Activated T-cell treated with anti-CD3 and anti-CD28 coated beads for 4 hours (primary cell): Measurements from ENCODE around the gene VCP.
A peak's percentile ranks its signal among the peaks of the same experiment; 100 is the strongest.

Source experiments
- DNase-seq: peaks from one replicate; pipeline ENCODE4 v3.0.0-alpha.2; 2020

Gene VCP

DNA sequence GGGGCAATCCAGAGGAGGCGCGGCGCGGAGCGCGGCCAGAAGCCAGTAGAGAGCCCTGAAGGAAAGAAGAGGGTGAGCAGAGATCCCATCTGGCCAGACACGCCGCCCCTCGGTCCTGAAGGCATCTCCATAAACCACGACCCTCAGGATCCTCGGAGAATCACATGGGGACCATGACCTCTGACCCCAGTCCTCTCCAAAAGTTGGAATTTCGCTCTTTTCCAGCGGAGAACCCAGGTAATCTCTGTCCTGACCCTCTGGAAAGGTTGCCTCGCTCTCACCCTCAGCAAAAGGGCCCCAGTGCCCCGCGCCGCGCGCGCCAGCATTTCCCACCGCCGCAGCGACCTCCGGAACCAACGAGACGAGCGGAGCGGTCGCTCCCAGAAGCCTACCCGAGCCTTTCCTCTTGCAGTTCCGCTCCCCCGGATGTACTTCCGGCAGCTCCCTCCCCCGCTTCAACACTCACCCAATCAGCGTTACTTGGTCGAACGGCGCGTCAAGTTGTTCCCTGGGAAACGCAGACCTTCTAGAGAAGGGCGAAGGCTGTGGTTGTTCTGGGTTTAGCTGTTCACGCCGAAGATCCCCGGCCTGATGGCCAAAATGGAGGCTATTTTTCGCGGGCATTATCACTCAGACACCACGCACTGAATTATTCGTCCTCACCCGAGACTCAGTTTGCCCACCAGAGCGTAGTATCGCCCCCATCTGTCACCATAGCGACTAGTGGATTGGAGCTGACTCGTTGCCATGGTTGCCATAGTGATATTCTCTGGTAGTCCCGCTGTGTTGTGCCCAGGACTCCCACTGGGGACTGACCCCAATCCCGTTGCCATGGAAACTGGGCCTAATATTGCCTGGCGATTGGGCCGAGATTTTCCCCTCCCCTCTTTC is 30.6 kb upstream of the VCP start, which contains the start of gene STOML2:
TSS of gene STOML2 (minus strand) at position 363 of the 891 bp plus-strand sequence. CDS start at position 326, 37 bp downstream.
- peak; percentile 85 for DNase-seq

- DNase-seq, result no peak
Observed at GRCh38 chr9:35102465-35102768, 30.0 kb upstream of the VCP start.

DNA sequence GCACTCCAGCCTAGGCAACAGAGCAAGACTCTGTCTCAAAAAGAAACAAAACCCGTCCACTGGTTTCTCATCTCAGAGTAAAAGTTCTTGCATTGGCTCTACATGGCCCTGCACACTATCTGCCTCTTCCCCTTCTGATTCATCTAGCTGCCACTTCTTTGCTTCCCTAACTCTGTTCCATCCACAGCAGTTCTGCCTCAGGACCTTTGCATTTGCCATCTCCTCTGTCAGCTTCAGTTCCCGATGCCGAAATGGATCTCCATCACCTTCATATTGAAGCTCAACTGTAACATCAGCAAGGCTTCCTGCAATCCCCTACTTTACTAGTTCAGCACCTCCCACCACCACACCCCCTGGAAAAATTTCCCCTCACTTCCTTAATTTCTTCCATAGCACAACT is 25.1 kb upstream of the VCP start:
- no peak for DNase-seq

DNA sequence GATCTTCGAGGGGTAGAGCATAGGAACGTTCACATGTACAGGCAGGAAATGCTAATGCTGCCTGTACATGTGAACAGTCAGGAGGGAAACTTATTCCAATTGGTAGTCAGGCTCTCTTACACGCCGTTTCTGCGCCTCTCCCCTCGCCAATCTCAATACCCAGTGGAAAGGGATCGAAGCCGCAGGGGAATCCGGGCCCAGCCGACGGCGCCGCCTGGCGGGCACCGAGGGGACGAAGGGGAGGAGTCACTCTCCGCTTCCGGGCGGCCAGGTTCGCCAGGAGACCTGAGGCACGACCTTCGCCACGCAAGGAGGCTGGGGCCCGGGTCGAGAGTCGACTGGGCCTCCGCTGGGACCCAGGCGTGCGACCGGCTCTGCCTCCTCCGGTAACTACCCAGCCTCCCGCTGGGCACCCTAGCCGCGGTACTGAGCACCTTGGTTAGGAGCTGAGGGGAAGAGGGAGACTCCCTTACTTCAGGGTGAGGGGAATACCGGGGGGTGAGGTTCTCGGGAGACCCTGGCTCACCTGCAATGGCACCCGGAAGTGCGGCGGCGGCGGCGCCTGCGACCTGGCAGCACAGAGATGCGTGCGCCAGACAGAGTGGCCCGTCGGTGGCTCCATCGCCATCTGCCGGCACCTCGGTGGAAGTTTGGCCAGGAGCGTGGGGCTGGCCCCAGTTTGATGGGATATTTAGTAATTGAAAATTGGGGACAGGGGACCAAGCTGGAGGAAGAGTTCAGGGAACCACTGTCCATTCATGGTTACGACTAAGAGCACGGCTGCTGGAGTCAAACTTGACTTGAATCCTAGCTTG is 23.8 kb upstream of the VCP start, which contains the start of gene PIGO:
TSS of gene PIGO (minus strand) at position 557 of the 815 bp plus-strand sequence. CDS start 1,026 bp downstream, outside the sequence.
- peak; percentile 77 for DNase-seq

DNA sequence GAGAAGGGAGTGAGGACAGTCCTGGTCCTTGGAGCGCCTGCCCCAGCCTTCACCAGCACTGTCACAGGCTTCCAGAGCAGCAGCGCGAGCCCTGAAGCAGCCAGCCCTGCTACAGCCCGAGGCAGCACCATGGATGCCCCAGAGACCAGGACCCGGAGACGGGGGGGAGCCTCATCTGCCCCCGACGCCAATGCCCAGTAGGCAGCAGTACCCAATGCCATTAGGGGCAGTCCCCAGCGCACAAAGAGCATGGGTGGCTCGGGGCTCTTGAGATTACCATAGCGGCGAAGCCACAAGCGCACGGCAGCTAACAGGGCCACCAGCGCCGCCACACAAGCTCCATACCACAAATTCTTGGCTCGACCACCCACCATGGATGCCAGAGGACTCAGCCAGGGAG is 19.1 kb upstream of the VCP start:
- no peak for DNase-seq

- no peak for DNase-seq
Observed at GRCh38 chr9:35089434-35089833, 17.0 kb upstream of the VCP start.

DNA sequence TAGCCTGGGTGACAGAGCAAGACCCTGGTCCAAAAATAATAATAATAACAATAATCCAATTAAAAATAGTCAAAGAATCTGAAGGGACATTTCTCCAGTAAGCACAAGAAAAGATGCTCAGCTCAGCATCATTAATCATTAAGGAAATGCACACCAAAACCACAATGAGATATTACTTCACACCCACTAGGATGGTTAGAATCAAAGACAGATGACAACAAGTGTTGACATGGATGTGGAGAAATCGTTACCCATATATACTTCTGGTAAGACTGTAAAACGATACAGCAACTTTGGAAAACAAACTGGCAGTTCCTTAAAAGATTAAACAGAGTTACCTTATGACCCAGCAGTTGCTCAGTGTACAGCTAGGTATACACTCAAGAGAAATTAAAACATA is 12.7 kb upstream of the VCP start:
- DNase-seq, result no peak

DNA sequence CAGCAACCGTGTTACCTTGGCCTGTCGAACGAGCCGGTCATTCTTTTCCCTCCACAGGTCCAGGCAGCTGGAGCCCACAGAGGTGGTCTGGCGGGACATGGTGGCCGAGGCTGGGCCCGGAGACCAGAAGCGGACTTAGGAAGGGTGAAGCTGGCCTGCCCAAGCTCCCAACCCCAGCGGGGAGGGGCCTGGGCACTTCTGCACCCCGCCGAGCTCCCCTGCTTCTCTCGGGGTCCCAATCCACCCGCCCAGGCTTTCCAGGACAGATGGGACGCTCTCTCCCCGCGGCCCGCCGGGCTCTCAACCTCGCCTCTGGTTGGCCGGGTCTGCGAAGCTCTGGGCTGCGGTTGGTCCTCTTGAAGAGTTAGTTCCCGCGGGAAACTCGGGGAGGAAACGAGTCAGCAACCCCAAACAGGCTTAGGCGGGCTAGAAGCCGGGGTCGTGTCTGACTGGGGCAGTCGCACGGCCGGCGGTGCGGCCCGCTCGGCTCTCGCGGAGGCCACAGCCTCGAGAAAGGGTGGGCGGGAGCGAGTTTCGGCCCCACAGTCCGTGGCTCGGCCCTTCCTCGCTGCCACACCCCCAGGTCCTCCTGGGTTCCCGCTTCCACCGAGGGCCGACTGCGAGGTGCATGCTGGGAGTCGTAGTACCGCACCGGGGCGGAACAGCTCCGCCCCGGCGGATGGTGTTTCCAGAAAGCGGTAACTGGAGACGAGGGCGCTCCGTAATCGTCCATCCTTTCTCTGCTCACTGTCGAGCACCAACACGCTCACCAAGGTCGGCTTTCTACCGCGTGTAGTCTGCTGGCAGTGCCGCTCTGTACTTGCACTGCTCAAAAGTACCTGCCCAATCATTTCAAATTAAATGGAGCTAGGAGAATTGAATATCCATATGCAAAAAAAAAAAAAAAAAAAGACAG is 7.3 kb upstream of the VCP start, which contains the start of gene FANCG:
TSS of gene FANCG (minus strand) at position 517 of the 916 bp plus-strand sequence. CDS start at position 99, 418 bp downstream.
- DNase-seq, result peak; percentile 68

DNA sequence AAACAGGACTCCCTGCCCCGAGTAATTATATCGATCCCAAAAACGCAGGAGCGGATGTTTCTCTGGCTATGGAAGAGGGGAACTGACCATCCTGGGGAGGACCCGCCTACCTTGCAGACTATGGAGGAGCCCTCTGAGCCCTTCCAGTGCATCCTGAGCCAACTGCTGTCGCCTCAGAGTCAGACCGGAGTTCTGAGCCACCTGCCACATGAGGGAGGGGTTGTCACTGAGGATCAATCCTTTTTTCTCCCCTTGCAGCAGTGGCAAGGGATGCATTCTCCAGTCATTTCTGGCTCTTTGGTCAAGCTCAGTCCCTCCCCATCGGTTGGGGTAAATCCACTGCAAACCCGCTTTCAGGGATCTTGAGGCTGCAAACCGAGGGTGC is 6.6 kb upstream of the VCP start:
- DNase-seq, result no peak

GRCh38 chr9:35078066-35078465 is 5.6 kb upstream of the VCP start:
- DNase-seq, result no peak

GRCh38 chr9:35076848-35077247 is 4.4 kb upstream of the VCP start:
- no peak for DNase-seq

DNA sequence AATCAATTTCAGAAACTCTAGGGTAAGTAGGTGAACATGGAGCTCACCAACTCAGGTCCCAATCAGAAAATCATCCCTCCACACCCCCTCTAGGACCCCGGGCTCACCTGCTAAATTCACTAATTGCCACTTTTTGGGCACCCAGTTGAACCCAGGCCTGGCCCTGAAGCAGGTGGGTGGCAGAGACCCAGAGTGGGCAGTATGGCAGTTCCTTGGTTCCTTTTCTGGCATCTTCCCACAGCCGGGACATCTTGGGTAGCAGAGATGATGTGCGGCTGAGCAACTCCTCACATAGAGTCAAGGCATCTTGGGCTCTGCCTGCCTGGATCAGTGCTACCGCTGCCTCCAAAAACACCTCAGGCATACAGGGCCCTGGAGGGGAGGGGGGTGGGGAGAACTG is 2.9 kb upstream of the VCP start:
- DNase-seq, result no peak

GRCh38 chr9:35074791-35075190 is 2.4 kb upstream of the VCP start:
- no peak for DNase-seq

- DNase-seq, result no peak
Observed at GRCh38 chr9:35074141-35074540, 1.7 kb upstream of the VCP start.

GRCh38 chr9:35073279-35073612 is 821 bp upstream of the VCP start:
- DNase-seq, result no peak

DNA sequence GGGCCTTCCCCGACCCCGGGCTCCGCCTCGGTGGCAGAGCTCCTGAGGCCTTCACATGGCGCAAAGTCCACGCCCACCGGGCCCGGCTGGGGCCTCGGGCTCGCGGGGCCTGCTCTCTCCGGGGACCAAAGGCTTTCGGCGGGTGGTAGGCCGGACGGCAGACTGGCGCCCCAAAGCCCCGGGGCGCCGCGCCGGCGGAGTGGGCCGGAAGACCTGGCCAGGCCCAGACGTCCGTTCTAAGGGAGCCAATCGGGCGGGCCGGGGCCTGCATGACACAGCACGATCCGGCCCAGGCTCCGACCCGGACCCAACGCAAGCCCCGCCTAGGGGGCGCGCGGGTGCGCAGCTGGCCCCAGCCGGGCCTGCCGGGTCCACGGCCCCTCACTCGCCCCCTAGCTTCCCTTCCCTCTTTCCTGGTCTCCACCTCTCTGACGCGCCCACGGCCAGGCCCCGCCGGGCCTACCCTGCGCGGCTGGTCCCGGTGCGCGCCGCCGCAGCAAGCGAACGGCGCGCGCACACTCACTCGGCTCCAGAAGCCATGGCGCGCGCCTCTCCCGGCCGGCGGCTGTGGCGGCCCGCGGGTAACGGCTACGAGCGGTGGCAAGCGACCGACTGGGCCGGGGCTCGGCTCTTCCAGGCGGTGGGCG is 488 bp downstream of the VCP start:
- DNase-seq, result peak; percentile 51

DNA sequence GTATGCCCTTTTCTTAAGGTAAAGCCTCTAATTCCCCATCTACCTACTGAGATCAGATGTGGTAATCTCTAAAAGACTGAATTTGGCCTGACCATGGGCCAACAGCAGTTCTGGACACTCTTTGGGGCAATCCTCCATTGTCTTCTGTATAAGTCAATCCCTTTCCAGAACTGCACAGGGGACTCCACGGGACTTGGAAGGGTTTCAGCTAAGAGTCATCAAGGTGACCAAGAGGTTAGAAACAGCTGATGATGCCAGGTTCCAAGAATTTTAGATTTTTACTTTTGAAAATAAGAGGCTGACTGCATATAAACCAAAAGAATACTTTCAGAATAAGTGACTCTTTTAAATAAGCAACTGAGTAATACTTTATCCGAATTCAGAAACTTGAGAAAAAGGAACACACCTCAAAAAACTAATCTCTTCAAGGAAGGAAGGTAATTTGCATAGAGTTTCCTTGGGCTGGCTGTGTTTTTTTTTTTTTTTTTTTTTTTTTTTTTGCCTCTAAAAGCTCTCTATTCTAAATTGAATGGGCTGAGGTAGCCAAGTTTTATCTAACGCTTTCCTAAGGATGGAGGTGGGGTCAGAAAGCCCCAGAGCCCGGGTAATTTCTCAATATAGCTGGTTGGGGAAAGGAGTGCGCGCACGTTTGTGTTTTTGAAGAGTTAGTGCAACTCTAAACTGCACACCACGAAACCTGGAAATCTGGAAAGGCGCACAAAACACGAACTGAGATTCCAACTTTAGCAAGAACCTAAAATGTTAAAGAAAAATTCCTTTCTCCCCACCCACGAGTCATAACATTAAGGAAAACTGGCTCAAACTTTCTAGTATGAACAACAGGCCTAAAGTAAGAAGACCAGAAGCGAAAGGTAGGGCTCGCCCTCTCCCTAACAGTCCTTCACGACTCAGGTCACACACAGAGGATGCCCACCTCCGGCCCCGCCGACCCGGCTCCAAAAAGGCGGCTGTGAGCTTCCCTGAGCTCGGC is 1.3 kb downstream of the VCP start:
- no peak for DNase-seq

DNA sequence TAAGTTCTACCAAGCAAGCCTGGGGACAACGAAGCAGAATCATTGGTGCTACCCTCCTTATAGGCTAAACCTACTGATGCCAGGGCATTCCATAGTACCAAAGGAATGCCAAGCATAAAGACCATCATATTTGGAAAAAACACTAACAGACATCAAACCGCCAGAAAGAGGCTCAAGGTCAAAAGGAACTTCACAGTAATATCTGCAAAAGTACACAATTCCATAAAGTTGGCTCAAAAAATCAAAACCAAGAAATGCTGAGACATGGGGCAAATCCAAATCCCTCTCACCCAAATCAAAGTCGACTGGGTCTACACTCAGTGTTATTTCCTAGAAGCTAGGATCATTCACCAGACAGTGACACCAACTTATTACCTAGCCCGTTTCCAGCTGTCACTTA is 3.4 kb downstream of the VCP start:
- no peak for DNase-seq

DNA sequence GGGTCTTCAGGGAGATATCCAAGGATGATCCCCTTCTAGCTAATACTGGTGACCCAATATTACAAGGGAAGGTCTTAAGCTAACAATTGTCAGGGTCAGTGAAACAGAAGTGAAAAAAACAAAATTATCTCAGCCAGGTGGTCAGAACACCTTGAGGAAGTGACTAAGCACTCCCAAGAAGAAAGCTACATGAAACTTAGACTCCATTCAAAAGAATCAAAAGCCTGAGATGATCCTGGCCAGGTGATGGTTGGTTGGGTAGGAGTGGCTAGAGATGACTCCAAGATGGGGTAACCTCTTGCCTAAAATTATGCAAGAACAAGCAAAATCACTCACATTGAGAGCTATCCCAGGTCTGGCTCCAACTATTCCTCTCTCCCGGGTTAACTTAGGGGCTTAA is 5.4 kb downstream of the VCP start:
- DNase-seq, result no peak

- DNase-seq, result no peak
Observed at GRCh38 chr9:35060548-35061207, 11.7 kb downstream of the VCP start.

DNA sequence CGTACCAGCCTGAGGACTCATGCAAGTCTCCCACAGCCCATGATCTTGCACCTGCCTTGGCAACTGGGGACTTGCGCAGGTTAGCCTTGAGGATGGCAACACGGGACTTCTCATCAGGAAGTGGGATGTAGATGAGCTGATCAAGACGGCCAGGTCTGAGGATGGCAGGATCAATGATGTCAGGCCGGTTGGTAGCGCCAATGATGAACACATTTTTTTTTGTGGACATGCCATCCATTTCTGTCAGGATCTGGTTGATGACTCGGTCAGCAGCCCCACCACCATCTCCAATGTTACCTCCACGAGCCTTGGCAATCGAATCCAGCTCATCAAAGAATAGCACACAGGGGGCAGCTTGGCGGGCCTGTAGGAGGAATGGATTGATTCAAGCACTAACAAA is 13.0 kb downstream of the VCP start:
- no peak for DNase-seq
